ENCODE measurements around the gene NR5A1.

Gene NR5A1

GRCh38 chr9:124514125-124514524 lies 6.9 kb upstream of the NR5A1 start:
- DNase-seq: no peak

- no peak for DNase-seq
Measured at GRCh38 chr9:124513376-124513994, 6.3 kb upstream of the NR5A1 start.

- DNase-seq: no peak
Measured at GRCh38 chr9:124512806-124513204, 5.6 kb upstream of the NR5A1 start.

- DNase-seq: no peak
Measured at GRCh38 chr9:124511891-124512805, 4.9 kb upstream of the NR5A1 start.

GRCh38 chr9:124511426-124511840 lies 4.2 kb upstream of the NR5A1 start:
- no peak for DNase-seq

GRCh38 chr9:124510650-124511425 lies 3.6 kb upstream of the NR5A1 start:
- no peak for DNase-seq

GRCh38 chr9:124507880-124508423 lies 753 bp upstream of the NR5A1 start:
- DNase-seq: no peak

GRCh38 chr9:124506433-124506832 lies 766 bp downstream of the NR5A1 start:
- no peak for DNase-seq

GRCh38 chr9:124505901-124506346 lies 1.3 kb downstream of the NR5A1 start:
- DNase-seq: no peak

GRCh38 chr9:124505006-124505900 lies 1.9 kb downstream of the NR5A1 start:
- no peak for DNase-seq

GRCh38 chr9:124504530-124505005 lies 2.6 kb downstream of the NR5A1 start:
- DNase-seq: no peak

GRCh38 chr9:124503713-124504529 lies 3.3 kb downstream of the NR5A1 start:
- DNase-seq: peak; percentile 69

GRCh38 chr9:124502711-124503702 lies 4.2 kb downstream of the NR5A1 start:
- peak; percentile 70 for DNase-seq

GRCh38 chr9:124501771-124502320 lies 5.4 kb downstream of the NR5A1 start:
- DNase-seq: no peak

- DNase-seq: no peak
Measured at GRCh38 chr9:124500796-124501611, 6.2 kb downstream of the NR5A1 start.

GRCh38 chr9:124500028-124500795 lies 7.0 kb downstream of the NR5A1 start:
- DNase-seq: no peak

- DNase-seq: no peak
Measured at GRCh38 chr9:124499216-124499615, 8.0 kb downstream of the NR5A1 start.

Measured in right kidney (tissue), 1 donor.